Mononuclear cell (primary cell): Measurements from ENCODE around the gene NUDT3. TPM values are rescaled to one million over a fixed set of nuclear protein-coding genes. Genes with fewer than 3 reads are reported as not detected.
"Not testable (repeated sequence)": the region's sequence is repeated elsewhere in the genome, so short reads cannot be mapped to it uniquely, and the experiment has no call there.

Experiments used
- H3K27me3 ChIP-seq: 2 replicates; pipeline ENCODE4 v1.6.0; 2011; ENCODE audit warnings: low read length, control low read depth; ENCODE audit not compliant: insufficient read depth
- H3K4me1 ChIP-seq: 2 replicates; pipeline ENCODE4 v1.5.1; 2011; ENCODE audit warnings: mild to moderate bottlenecking, low read length, control low read depth; ENCODE audit not compliant: insufficient read depth
- H3K4me3 ChIP-seq: 2 replicates; pipeline ENCODE4 v1.5.1; 2011; ENCODE audit warnings: mild to moderate bottlenecking, low read length, moderate library complexity
- H3K9me3 ChIP-seq: 2 replicates; pipeline ENCODE4 v1.5.1; 2011; ENCODE audit warnings: low read depth, mild to moderate bottlenecking, control low read depth, low read length
- total RNA-seq: library from RNA; depleted of rRNA; stranded (reverse); fragments of >200 nt; gene quantifications from one replicate; pipeline ENCODE4 v1.2.3, GENCODE V29; 2012

The NUDT3 gene
- total RNA-seq, 1 donor = 23.8 TPM

DNA sequence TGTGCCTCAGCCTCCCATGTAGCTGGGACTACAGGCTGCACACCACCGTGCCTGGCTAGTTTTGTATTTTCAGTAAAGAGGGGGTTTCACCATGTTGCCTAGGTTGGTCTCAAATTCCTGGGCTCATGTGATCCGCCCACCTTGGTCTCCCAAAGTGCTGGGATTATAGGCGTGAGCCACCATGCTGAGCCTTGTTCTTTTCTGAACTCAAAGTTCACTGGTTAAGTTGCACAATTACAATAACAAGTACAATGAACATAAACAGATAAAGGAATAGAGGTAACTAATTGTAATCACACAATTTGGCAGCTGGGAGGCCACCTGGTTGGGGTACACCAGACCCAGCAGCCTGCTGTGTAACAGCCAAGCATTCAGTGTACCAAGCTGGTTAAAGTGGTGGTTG is 6.7 kb downstream of the NUDT3 start:
- H3K27me3 ChIP-seq = no peaks in the 10 kb centered on the region
- H3K4me1 ChIP-seq = peaks cover 22% of the 10 kb centered on the region
- no peaks in the 10 kb centered on the region for H3K9me3 ChIP-seq
- H3K4me3 ChIP-seq = no peak overlapping the region

DNA sequence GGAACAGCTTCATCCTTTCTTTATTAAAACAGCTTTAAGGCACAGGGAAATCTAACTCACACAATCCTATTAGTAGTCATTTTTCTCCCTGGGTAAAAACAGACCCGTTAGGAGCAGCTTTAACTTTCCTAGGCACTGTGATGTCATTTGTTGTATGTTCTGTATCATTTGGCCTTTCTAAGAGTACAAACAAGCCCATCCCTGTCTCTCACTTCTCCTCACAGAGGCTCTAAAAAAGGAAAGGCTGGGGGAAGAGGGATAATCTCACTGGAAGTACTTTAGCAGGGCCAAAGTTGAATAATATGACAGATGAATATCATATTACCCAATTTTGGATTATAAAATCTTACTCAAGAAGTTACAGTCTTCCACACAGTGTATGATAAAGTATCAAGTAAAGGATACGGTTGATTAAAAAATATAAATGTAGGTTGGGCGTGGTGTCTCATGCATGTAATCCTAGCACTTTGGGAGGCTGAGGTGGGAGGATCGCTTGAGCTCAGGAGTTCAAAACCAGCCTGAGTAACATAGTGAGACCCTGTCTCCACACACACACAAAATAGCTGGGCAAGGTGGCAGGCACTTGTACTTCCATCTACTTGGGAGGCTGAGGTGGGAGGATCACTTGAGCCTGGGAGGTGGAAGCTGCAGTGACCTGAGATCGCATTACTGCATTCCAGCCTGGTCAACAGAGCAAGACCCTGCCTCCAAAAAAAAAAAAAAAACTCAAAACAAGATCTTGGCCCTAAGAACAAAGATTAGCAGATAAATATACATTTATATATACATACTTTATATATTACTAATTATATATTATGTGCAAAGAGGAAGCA is 7.9 kb downstream of the NUDT3 start:
- H3K27me3 ChIP-seq = no peaks in the 10 kb centered on the region

GRCh38 chr6:34383656-34384320 is 8.7 kb downstream of the NUDT3 start:
- H3K9me3 ChIP-seq = no peaks in the 10 kb centered on the region
- H3K4me3 ChIP-seq = no peak overlapping the region
- H3K27me3 ChIP-seq = no peaks in the 10 kb centered on the region
- H3K4me1 ChIP-seq = peaks cover 10% of the 10 kb centered on the region

More for the DNA sequence above, 7.9 kb downstream of the NUDT3 start:
- no peaks in the 10 kb centered on the region for H3K9me3 ChIP-seq
- no peak overlapping the region for H3K4me3 ChIP-seq
- peaks cover 13% of the 10 kb centered on the region for H3K4me1 ChIP-seq

DNA sequence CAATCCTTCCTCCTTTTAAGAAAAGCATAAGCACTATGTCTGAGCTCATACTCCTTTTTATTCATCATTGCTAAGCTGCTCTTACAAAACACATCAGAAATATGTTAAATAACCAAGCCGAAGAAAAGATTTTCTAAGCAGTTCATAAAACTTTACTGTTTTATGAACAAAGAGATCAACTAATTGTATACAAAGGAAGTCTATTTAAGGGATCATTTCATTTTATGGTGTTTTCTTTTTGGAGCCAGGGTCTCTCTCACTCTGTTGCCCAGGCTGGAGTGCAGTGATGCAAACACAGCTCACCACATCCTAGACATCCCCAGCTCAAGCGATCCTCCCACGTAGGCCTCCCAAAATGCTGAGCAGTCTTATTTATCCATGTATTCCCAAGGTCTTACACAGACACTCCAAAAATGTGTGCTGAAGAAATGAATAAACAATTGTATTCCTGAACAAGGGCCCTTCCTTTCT is 9.3 kb downstream of the NUDT3 start:
- no peaks in the 10 kb centered on the region for H3K27me3 ChIP-seq
- peaks cover 15% of the 10 kb centered on the region for H3K4me1 ChIP-seq
- H3K4me3 ChIP-seq = no peak overlapping the region
- no peaks in the 10 kb centered on the region for H3K9me3 ChIP-seq

- Histone ChIP-seq H3K4me3 (no peak overlapping the region), H3K9me3 (no peaks in the 10 kb centered on the region), H3K27me3 (no peaks in the 10 kb centered on the region), H3K4me1 (peaks cover 8% of the 10 kb centered on the region)
Measured at GRCh38 chr6:34381081-34381480, 11.4 kb downstream of the NUDT3 start.

DNA sequence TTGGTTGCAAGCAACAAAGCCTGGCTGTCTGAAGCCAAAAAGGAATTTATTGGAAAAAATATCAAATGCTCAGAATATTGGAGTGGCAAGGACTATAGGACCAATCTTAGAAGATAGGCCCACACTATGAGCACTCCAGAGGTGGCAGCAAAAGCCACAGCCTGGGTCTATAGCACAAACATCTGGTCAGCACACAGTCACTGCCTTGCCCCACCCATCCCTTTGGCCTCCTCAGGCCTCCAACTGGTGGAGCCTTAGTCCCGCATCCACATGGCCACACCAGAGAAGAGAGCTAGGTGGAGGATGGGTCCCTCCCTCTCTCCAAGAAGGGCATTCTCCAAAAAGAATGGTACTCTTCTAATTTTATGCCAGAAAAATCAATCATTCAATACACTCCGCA is 14.0 kb downstream of the NUDT3 start:
- Histone ChIP-seq H3K9me3 (no peaks in the 10 kb centered on the region), H3K4me1 (peaks cover 25% of the 10 kb centered on the region), H3K27me3 (no peaks in the 10 kb centered on the region), H3K4me3 (no peak overlapping the region)

GRCh38 chr6:34377984-34378383 is 14.5 kb downstream of the NUDT3 start:
- no peaks in the 10 kb centered on the region for H3K9me3 ChIP-seq

GRCh38 chr6:34377571-34377970 is 14.9 kb downstream of the NUDT3 start:
- H3K27me3 ChIP-seq, H3K9me3 ChIP-seq, H3K4me3 ChIP-seq: not testable (repeated sequence)
- H3K4me1 ChIP-seq = peaks cover 32% of the 10 kb centered on the region

More at GRCh38 chr6:34377984-34378383, 14.5 kb downstream of the NUDT3 start:
- Histone ChIP-seq H3K4me1 (peaks cover 29% of the 10 kb centered on the region), H3K27me3 (no peaks in the 10 kb centered on the region), H3K4me3 (no peak overlapping the region)

DNA sequence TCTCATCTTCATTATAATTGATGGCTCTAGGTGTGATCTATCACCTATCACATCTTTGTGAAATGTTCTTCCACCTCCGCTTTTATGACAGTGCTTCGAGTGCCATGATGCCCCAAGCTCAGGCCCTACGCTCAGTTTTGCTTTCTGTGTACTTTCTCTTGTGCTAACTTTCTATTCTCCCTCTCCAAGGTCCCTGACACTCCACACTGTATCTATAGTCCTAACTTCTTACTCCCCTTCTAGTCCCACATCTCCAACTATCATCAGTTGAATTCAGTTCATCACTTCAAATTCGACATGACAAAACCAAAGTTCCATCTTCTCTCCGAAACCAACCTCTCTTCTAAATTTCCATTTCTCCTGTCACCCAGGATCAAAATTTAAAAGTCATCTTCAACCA is 16.6 kb downstream of the NUDT3 start:
- H3K9me3 ChIP-seq = no peaks in the 10 kb centered on the region
- H3K4me1 ChIP-seq = peaks cover 37% of the 10 kb centered on the region
- no peak overlapping the region for H3K4me3 ChIP-seq
- no peaks in the 10 kb centered on the region for H3K27me3 ChIP-seq

DNA sequence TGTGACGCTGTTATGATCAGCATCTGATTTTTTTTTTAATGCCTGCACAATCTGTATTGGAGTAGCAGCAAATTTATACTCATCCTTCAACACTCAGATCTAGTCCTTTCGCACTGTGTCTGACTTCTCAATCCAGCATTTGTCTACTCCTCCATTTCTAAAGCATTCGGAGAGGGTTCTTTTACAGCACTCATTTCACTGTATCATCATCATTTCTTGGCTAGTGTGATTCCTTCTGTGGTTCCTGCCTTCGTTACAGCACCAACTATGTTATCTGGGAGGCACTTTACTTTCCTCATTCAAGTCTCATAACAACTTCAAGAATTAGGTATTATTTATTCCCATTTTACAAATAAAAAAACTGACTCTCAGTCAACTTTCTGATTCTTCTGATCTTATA is 18.0 kb downstream of the NUDT3 start:
- Histone ChIP-seq H3K9me3 (no peaks in the 10 kb centered on the region), H3K4me1 (peaks cover 50% of the 10 kb centered on the region), H3K4me3 (no peak overlapping the region), H3K27me3 (no peaks in the 10 kb centered on the region)

- peaks cover 52% of the 10 kb centered on the region for H3K4me1 ChIP-seq
- no peaks in the 10 kb centered on the region for H3K27me3 ChIP-seq
- H3K4me3 ChIP-seq = no peak overlapping the region
- H3K9me3 ChIP-seq = no peaks in the 10 kb centered on the region
Measured at GRCh38 chr6:34374069-34374468, 18.4 kb downstream of the NUDT3 start.

DNA sequence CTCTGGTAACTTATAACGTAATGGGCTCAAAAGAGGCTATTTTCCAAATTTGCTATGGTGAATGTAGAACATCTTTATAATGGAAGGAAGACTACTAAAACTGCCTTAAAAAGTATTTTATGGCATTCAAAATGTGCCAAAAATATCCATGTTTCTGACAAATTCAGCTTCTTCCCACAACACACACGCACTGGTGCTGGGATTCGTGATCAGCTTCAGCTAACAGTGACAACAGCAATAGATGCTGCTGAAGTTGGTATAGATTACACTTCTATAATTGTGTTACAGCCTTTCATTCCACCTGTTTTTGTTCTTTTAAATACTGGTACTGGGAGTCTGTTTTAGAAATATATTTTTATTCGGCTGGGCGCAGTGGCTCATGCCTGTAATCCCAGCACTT is 19.0 kb downstream of the NUDT3 start:
- Histone ChIP-seq H3K9me3 (no peaks in the 10 kb centered on the region), H3K4me1 (peaks cover 49% of the 10 kb centered on the region), H3K27me3 (no peaks in the 10 kb centered on the region), H3K4me3 (no peak overlapping the region)

DNA sequence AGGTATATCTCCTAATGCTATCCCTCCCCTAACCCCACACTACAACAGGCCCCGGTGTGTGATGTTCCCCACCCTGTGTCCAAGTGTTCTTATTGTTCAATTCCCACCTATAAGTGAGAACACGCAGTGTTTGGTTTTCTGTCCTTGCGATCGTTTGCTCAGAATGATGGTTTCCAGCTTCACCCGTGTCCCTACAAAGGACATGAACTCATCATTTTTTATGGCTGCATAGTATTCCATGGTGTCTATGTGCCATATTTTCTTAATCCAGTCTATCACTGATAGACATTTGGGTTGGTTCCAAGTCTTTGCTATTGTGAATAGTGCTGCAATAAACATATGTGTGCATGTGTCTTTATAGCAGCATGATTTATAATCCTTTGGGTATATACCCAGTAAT is 20.6 kb downstream of the NUDT3 start:
- not testable (repeated sequence) for H3K9me3 ChIP-seq, H3K4me3 ChIP-seq, H3K27me3 ChIP-seq
- peaks cover 47% of the 10 kb centered on the region for H3K4me1 ChIP-seq

- no peaks in the 10 kb centered on the region for H3K9me3 ChIP-seq
- peaks cover 44% of the 10 kb centered on the region for H3K4me1 ChIP-seq
- no peak overlapping the region for H3K4me3 ChIP-seq
- no peaks in the 10 kb centered on the region for H3K27me3 ChIP-seq
Measured at GRCh38 chr6:34370361-34370760, 22.1 kb downstream of the NUDT3 start.

DNA sequence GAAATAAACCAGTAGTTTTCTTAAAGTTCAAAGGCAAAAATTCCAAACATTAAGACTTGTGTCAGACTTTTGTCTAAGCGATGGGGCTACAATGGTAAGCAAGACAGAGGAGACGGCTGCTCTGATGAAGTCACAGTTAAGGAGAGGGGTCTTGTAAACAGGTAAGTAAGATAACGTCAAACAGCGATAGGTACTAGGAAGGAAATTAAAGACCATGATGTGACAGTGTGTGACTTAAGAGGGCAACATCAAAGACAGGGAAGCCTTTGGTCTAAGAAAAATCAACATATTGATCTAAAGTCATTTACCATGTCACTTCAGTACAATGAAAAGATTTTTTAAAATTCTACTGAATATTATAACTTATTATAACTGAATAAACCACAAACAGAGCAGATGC is 23.1 kb downstream of the NUDT3 start:
- Histone ChIP-seq H3K4me1 (peaks cover 35% of the 10 kb centered on the region), H3K27me3 (no peaks in the 10 kb centered on the region), H3K4me3 (no peak overlapping the region), H3K9me3 (no peaks in the 10 kb centered on the region)

DNA sequence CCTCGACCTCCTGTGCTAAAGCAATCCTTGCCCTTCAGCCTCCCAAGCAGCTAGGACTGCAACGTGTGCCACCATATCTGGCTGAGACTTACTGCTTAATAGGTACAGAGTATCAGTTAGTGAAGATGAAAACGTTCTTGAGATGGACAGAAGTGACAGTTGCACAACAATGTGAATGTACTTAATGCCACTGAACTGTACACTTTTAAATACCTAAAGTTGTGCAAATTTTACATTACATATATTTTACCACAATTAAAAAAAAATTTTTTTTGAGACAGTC is 25.9 kb downstream of the NUDT3 start:
- Histone ChIP-seq H3K27me3 (no peaks in the 10 kb centered on the region), H3K4me3 (no peak overlapping the region), H3K4me1 (peaks cover 35% of the 10 kb centered on the region), H3K9me3 (no peaks in the 10 kb centered on the region)
